ENCODE measurements around the gene PALLD. TPM values are rescaled to one million over a fixed set of nuclear protein-coding genes. Genes with fewer than 3 reads are reported as not detected.
A peak's percentile ranks its signal among the peaks of the same experiment; 100 is the strongest.

Gene PALLD
- total RNA-seq, 1 experiment from 2014 or later = 27.6 TPM

DNA sequence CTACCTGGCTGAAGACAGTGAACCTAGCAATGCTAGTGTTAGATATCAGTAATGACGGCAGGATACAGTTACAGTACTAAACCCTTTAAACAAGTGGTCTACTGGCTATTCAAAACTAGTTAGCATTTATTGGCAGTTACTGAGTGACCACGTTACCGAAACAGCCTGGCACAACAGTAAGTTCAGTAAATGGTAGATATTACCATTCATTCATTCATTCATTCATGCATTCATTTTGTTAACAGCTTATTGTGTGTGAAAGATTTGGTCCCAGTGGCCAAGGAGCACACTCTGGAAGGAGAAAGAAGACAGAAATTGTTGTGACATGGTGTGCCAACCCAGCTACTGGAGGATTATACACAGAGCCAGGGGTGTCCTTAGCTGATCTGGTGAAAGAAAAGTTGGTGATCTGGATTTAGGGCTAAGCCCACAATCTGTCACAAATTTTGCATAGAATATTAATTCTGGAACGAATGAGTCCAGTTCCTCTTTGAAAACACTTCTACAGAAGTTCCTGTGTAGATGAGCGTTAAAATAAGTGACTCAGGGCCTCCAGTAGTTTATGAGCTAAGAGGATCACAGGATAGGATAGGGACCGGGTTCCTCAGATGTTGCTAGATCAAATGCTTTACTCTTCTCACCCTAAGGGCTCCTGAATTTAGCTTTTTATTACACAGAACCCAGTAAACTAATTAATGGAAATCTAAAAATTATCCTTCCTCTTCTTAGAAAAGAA is 334.1 kb downstream of the PALLD start:
- peaks cover 18% of the 10 kb centered on the region for H3K36me3 Mint-ChIP-seq (ENCODE audit: insufficient read depth, unreplicated experiment)
- H3K27ac Mint-ChIP-seq (ENCODE audit: unreplicated experiment) = no peak overlapping the region
- H3K27me3 Mint-ChIP-seq (ENCODE audit: unreplicated experiment) = no peaks in the 10 kb centered on the region
- no peak for DNase-seq
- H3K9me3 Mint-ChIP-seq (ENCODE audit: low read depth, unreplicated experiment) = no peaks in the 10 kb centered on the region
- intact Hi-C loops (cut with micrococcal nuclease; ENCODE audit: unreplicated experiment) = loop anchor here (2.0 kb wide), 1 partner anchor 14 kb away; no protein-coding TSS in a partner anchor
- TF ChIP-seq, protein P1, sequence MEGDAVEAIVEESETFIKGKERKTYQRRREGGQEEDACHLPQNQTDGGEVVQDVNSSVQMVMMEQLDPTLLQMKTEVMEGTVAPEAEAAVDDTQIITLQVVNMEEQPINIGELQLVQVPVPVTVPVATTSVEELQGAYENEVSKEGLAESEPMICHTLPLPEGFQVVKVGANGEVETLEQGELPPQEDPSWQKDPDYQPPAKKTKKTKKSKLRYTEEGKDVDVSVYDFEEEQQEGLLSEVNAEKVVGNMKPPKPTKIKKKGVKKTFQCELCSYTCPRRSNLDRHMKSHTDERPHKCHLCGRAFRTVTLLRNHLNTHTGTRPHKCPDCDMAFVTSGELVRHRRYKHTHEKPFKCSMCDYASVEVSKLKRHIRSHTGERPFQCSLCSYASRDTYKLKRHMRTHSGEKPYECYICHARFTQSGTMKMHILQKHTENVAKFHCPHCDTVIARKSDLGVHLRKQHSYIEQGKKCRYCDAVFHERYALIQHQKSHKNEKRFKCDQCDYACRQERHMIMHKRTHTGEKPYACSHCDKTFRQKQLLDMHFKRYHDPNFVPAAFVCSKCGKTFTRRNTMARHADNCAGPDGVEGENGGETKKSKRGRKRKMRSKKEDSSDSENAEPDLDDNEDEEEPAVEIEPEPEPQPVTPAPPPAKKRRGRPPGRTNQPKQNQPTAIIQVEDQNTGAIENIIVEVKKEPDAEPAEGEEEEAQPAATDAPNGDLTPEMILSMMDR (IDR thresholded peaks at IDR 0.05; ENCODE audit: unreplicated experiment) = no peak
- BruUV-seq (replicated peaks) = no TSS peak
- H3K4me3 Mint-ChIP-seq (ENCODE audit: low read depth, unreplicated experiment) = peak overlapping the region; percentile 77
- H3K4me1 Mint-ChIP-seq (ENCODE audit: low read depth, unreplicated experiment) = peaks cover 7% of the 10 kb centered on the region
- CTCF ChIA-PET = interaction anchor here (0.6 to 2.0 kb wide), 2 partner anchors 10 to 121 kb away, joined by 5 to 6 read pairs; no protein-coding TSS in a partner anchor

DNA sequence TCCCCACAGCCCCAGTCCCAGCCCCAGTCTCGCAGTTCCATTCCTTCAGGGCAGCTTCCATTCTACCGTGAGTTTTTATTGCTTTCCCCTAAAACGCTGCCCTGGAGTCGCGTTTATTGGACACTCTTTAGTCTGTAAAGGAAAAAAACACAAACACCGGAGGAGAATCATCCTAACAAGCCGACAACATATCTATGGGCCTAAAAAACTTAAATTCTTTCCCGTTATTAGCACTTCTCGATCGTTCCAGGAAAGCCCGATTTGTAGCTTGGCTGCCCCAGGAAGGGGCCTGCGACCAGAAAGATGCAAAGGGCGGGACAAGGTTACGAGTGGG is 334.7 kb downstream of the PALLD start:
- peaks cover 18% of the 10 kb centered on the region for H3K36me3 Mint-ChIP-seq (ENCODE audit: insufficient read depth, unreplicated experiment)

GRCh38 chr4:168831919-168832762 is 335.3 kb downstream of the PALLD start:
- Mint-ChIP-seq H3K27me3 (ENCODE audit: unreplicated experiment) (no peaks in the 10 kb centered on the region), H3K27ac (ENCODE audit: unreplicated experiment) (peak overlapping the region; percentile 66), H3K9me3 (ENCODE audit: low read depth, unreplicated experiment) (no peaks in the 10 kb centered on the region), H3K4me3 (ENCODE audit: low read depth, unreplicated experiment) (peak overlapping the region; percentile 77), H3K4me1 (ENCODE audit: low read depth, unreplicated experiment) (peaks cover 8% of the 10 kb centered on the region), H3K36me3 (ENCODE audit: insufficient read depth, unreplicated experiment) (peaks cover 18% of the 10 kb centered on the region)
- intact Hi-C loops (cut with micrococcal nuclease; ENCODE audit: unreplicated experiment) = loop anchor here (2.0 kb wide), 1 partner anchor 15 kb away; no protein-coding TSS in a partner anchor
- CTCF ChIA-PET = interaction anchor here (0.7 to 2.0 kb wide), 3 partner anchors 16 to 132 kb away, joined by 3 to 8 read pairs (median 5); no protein-coding TSS in a partner anchor
- DNase-seq = peak; percentile 72
- BruUV-seq (replicated peaks) = no TSS peak
- TF ChIP-seq, protein P1 (IDR thresholded peaks at IDR 0.05; ENCODE audit: unreplicated experiment) = no peak

More for the DNA sequence above, 334.7 kb downstream of the PALLD start:
- CTCF ChIA-PET = interaction anchor here (0.7 to 2.0 kb wide), 3 partner anchors 17 to 131 kb away, joined by 3 to 8 read pairs (median 5); no protein-coding TSS in a partner anchor
- Mint-ChIP-seq H3K27me3 (ENCODE audit: unreplicated experiment) (no peaks in the 10 kb centered on the region), H3K9me3 (ENCODE audit: low read depth, unreplicated experiment) (no peaks in the 10 kb centered on the region), H3K4me3 (ENCODE audit: low read depth, unreplicated experiment) (peak overlapping the region; percentile 77), H3K27ac (ENCODE audit: unreplicated experiment) (no peak overlapping the region), H3K4me1 (ENCODE audit: low read depth, unreplicated experiment) (peaks cover 8% of the 10 kb centered on the region)
- no TSS peak for BruUV-seq (replicated peaks)
- no peak for DNase-seq
- intact Hi-C loops (cut with micrococcal nuclease; ENCODE audit: unreplicated experiment) = loop anchor here (2.0 kb wide), 1 partner anchor 15 kb away; no protein-coding TSS in a partner anchor
- TF ChIP-seq, protein P1 (IDR thresholded peaks at IDR 0.05; ENCODE audit: unreplicated experiment) = no peak

DNA sequence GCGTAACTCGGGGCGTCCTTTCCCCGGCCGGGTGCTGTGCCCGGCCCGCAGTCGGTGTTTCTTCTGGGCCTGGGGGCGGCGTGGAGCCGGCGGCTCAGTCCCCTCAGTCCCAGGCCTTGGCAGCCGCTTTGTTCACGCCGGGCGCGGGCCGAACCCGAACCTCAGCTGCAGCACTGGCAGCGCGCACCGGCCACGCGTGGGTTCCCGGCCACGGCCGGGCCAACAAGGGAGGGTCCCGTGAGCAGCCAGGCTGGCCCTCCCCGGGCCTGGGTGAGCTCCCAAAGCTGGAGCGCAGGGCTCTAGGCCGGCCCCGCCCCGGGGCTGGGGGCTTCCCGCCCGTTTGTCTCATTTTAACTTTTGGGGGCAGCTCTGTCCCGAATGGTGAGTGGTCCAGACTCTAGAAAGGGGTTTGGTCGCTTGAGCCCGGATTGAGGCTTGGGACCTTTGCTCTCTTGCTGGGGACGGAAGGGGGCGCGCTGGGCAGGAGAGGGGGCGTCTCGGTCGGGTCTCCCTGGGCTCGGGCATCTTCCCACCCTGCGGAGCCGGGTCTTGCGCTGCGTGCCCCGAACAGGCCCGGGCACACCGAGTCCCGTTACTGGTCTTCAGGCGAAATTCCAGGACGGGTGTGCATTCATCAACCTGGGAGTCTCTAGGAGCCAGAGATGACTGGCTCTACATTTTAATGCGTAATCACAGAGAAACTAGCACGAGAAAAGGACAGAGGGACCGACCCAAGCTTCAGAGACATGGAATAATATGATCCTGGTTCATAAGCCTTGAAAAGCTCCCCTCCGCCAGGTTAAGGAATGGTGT is 336.1 kb downstream of the PALLD start:
- peaks cover 8% of the 10 kb centered on the region for H3K4me1 Mint-ChIP-seq (ENCODE audit: low read depth, unreplicated experiment)
- H3K9me3 Mint-ChIP-seq (ENCODE audit: low read depth, unreplicated experiment) = no peaks in the 10 kb centered on the region
- peak overlapping the region; percentile 66 for H3K27ac Mint-ChIP-seq (ENCODE audit: unreplicated experiment)
- peak; percentile 17 for DNase-seq
- BruUV-seq (replicated peaks) = no TSS peak
- H3K4me3 Mint-ChIP-seq (ENCODE audit: low read depth, unreplicated experiment) = peak overlapping the region; percentile 77
- intact Hi-C loops (cut with micrococcal nuclease; ENCODE audit: unreplicated experiment) = no loop called here
- TF ChIP-seq, protein P1 (IDR thresholded peaks at IDR 0.05; ENCODE audit: unreplicated experiment) = no peak
- H3K36me3 Mint-ChIP-seq (ENCODE audit: insufficient read depth, unreplicated experiment) = peaks cover 18% of the 10 kb centered on the region
- CTCF ChIA-PET = interaction anchor here (2.0 kb wide), 1 partner anchor 123 kb away, joined by 5 read pairs; no protein-coding TSS in a partner anchor
- H3K27me3 Mint-ChIP-seq (ENCODE audit: unreplicated experiment) = no peaks in the 10 kb centered on the region

Measured in Calu3 (cell line).